ENCODE results near the gene TXNDC9. TPM values are rescaled to one million over a fixed set of nuclear protein-coding genes. Genes with fewer than 3 reads are reported as not detected.
"Not testable (repeated sequence)": the region's sequence is repeated elsewhere in the genome, so short reads cannot be mapped to it uniquely, and the experiment has no call there.

TXNDC9 gene, protein sequence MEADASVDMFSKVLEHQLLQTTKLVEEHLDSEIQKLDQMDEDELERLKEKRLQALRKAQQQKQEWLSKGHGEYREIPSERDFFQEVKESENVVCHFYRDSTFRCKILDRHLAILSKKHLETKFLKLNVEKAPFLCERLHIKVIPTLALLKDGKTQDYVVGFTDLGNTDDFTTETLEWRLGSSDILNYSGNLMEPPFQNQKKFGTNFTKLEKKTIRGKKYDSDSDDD
- 46.2 TPM for polyA plus RNA-seq (ENCODE audit: insufficient read length)
- long read RNA-seq, donor 1, transcript TXNDC9-201 (5 exons, 1,637 nt), result major isoform, 16 of 25 reads
- long read RNA-seq, donor 1, transcript TXNDC9-202 (4 exons, 1,111 nt), result minor isoform, 7 of 25 reads
- long read RNA-seq, donor 1, partial matches to known transcripts, result 0 of 25 reads
- long read RNA-seq, donor 1, other reads (novel, unspliced or antisense), result 0 of 25 reads
- long read RNA-seq, donor 2, transcript TXNDC9-202 (4 exons, 1,111 nt), result minor isoform, 5 of 634 reads
- long read RNA-seq, donor 2, transcript TXNDC9-201 (5 exons, 1,637 nt), result major isoform, 18 of 634 reads
- long read RNA-seq, donor 2, partial matches to known transcripts, result 566 of 634 reads
- long read RNA-seq, donor 2, other reads (novel, unspliced or antisense), result 44 of 634 reads
- long read RNA-seq, donor 3, transcript TXNDC9-201 (5 exons, 1,637 nt), result major isoform, 9 of 428 reads
- long read RNA-seq, donor 3, partial matches to known transcripts, result 252 of 428 reads
- long read RNA-seq, donor 3, other reads (novel, unspliced or antisense), result 162 of 428 reads
- long read RNA-seq, donor 4, partial matches to known transcripts, result 92 of 124 reads
- long read RNA-seq, donor 4, other reads (novel, unspliced or antisense), result 30 of 124 reads
- long read RNA-seq, donor 5, transcript TXNDC9-202 (4 exons, 1,111 nt), result minor isoform, 10 of 479 reads
- long read RNA-seq, donor 5, transcript TXNDC9-201 (5 exons, 1,637 nt), result major isoform, 37 of 479 reads
- long read RNA-seq, donor 5, partial matches to known transcripts, result 430 of 479 reads
- long read RNA-seq, donor 5, other reads (novel, unspliced or antisense), result 0 of 479 reads
- long read RNA-seq, donor 6, transcript TXNDC9-201 (5 exons, 1,637 nt), result major isoform, 18 of 22 reads
- long read RNA-seq, donor 6, partial matches to known transcripts, result 0 of 22 reads
- long read RNA-seq, donor 6, other reads (novel, unspliced or antisense), result 0 of 22 reads
- long read RNA-seq, donor 7, transcript TXNDC9-202 (4 exons, 1,111 nt), result minor isoform, 14 of 126 reads
- long read RNA-seq, donor 7, transcript TXNDC9-201 (5 exons, 1,637 nt), result major isoform, 32 of 126 reads
- long read RNA-seq, donor 7, partial matches to known transcripts, result 78 of 126 reads
- long read RNA-seq, donor 7, other reads (novel, unspliced or antisense), result 0 of 126 reads
- long read RNA-seq, donor 8, transcript TXNDC9-201 (5 exons, 1,637 nt), result major isoform, 14 of 137 reads
- long read RNA-seq, donor 8, partial matches to known transcripts, result 118 of 137 reads
- long read RNA-seq, donor 8, other reads (novel, unspliced or antisense), result 5 of 137 reads

- DNase-seq, result peak; percentile 100
Measured at GRCh38 chr2:99335911-99336803, at the start of gene TXNDC9. TXNDC9 (minus strand) TSS chr2:99336333; CDS start chr2:99333210, 3,123 bp downstream.

GRCh38 chr2:99382143-99382542 is 46.0 kb upstream of the TXNDC9 start:
- DNase-seq, result no peak

- DNase-seq, result no peak
Measured at GRCh38 chr2:99380376-99381010, 44.4 kb upstream of the TXNDC9 start.

- no peak for DNase-seq
Measured at GRCh38 chr2:99377879-99378278, 41.7 kb upstream of the TXNDC9 start.

GRCh38 chr2:99376254-99376864 is 40.2 kb upstream of the TXNDC9 start:
- DNase-seq, result no peak

GRCh38 chr2:99374747-99375146 is 38.6 kb upstream of the TXNDC9 start:
- no peak for DNase-seq

DNA sequence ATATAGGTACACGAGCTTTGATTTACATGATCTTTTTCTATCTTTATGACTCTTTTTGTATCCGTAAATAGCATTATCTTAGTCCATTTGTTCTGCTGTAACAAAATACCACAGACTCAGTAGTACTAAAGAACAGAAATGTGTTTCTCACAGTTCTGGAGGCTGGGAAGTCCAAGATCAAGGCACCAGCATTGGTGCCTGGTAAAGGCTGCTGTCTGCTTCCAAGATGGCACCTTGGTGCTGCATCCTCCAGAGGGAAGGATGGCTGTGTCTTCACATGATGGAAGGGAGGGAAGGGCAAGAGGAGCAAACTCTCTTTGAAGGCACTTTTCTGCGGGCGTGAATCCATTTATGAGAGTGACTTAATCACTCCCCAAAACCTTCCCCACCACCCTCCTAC is 37.0 kb upstream of the TXNDC9 start:
- DNase-seq, result no peak

- not testable (repeated sequence) for DNase-seq
Measured at GRCh38 chr2:99368854-99369253, 32.7 kb upstream of the TXNDC9 start.

DNA sequence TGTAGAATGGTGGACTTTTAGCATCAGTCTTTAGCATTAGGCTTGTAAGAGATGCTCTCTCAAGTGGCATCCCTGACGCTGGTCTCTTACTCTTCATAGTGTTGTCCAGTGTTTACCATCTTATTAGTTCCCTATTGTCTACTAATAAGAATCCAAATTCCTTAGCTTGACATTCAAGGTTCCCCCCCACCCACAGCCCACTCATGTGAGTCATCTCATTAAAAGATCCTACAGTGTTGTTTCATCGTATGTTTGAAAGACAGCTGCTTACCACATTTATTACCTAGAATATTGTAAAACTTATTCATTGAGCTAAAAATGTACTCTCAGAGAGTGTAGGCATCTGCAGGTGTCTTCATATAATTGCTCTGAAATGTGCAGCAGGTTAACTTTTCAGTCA is 29.5 kb upstream of the TXNDC9 start:
- no peak for DNase-seq

GRCh38 chr2:99356853-99357252 is 20.7 kb upstream of the TXNDC9 start:
- no peak for DNase-seq

GRCh38 chr2:99354825-99355224 is 18.7 kb upstream of the TXNDC9 start:
- not testable (repeated sequence) for DNase-seq

DNA sequence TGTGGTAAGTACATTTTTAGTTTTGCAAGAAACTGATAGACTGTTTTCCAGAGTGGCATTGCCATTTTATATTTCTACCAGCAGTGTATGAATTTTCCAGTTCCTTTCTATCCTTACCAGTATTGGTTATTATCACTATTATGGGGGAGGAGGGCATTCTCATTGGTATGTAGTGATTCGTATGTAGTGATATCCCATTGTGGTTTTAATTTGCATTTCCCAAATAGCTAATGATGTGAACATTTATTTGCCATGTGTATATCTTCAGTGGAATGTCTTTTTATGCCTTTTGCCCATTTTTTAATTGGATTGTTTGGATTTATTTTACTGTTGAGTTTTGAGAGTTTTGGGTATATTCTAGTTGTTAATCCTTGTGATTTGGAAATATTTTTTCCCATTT is 17.9 kb upstream of the TXNDC9 start:
- DNase-seq, result no peak

GRCh38 chr2:99350194-99350593 is 14.1 kb upstream of the TXNDC9 start:
- DNase-seq, result no peak

DNA sequence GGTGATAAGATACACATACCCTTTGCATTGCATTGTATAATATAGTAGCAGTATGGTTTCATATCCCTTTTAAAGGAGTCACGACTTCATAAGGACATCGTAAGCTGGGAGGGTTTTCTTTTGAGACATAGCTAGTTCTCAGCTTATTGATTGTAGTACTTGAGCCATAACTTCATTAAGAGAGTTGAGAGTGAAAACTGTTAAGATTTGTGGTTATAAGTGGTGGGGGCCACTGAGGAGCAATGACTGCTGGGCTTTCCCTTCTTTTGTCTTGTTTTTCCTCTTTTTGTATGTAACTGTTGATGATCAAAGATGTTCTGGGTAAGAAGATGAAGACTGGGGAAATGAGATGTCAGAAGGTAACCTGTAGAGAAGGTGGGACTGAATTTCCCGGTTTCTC is 12.0 kb upstream of the TXNDC9 start:
- DNase-seq, result no peak

- no peak for DNase-seq
Measured at GRCh38 chr2:99346218-99346617, 10.1 kb upstream of the TXNDC9 start.

GRCh38 chr2:99345446-99345845 is 9.3 kb upstream of the TXNDC9 start:
- not testable (repeated sequence) for DNase-seq

DNA sequence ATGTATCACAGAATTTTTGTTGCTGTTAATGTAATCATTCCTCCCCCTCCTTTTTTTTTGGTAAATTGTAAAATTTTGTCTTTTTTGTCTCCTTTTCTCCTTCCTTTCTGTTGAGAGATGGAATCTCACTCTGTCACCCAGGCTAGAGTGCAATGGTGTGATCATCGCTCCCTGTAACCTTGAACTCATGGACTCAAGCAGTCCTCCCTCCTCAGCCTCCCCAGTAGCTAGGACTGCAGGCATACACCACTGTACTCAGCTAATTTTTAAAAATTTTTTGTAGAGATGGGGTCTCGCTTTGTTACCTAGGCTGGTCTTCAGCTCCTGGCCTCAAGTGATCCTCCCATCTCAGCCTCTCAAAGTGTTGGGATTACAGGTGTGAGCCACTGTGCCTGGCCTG is 6.4 kb upstream of the TXNDC9 start:
- DNase-seq, result no peak

- no peak for DNase-seq
Measured at GRCh38 chr2:99340669-99341236, 4.6 kb upstream of the TXNDC9 start.

- peak; percentile 21 for DNase-seq
Measured at GRCh38 chr2:99338029-99338585, 2.0 kb upstream of the TXNDC9 start.

Measured in left kidney (tissue), 8 donors.